ENCODE results near the gene PITX1.

The PITX1 gene

GRCh38 chr5:135048930-135049329 is 14.9 kb upstream of the PITX1 start:
- TF ChIP-seq, protein P1, sequence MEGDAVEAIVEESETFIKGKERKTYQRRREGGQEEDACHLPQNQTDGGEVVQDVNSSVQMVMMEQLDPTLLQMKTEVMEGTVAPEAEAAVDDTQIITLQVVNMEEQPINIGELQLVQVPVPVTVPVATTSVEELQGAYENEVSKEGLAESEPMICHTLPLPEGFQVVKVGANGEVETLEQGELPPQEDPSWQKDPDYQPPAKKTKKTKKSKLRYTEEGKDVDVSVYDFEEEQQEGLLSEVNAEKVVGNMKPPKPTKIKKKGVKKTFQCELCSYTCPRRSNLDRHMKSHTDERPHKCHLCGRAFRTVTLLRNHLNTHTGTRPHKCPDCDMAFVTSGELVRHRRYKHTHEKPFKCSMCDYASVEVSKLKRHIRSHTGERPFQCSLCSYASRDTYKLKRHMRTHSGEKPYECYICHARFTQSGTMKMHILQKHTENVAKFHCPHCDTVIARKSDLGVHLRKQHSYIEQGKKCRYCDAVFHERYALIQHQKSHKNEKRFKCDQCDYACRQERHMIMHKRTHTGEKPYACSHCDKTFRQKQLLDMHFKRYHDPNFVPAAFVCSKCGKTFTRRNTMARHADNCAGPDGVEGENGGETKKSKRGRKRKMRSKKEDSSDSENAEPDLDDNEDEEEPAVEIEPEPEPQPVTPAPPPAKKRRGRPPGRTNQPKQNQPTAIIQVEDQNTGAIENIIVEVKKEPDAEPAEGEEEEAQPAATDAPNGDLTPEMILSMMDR (IDR thresholded peaks at IDR 0.05; ENCODE audit: low read depth, low read length), result no peak
- no peak for DNase-seq (ENCODE audit: extremely low read depth, low read depth)

DNA sequence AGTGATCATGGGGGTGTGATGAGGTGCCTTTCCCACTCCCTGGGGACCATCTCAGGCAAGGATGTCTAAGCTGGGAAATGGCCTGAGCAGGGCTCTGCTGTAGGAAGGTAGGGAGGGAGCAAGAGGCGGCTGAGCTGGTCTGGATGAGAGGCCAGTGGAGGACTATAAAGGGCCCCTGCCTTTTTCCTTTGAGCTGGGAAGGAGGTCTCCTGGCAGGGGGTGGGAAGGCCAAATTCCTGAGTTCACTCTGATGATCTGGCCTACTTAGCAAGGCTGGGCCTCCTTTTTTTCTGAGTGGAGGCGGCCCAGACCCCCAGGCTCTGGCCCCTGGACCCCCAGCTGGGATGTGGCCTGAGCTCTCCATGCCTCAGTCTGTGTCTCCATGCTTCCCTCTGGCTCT is 14.3 kb upstream of the PITX1 start:
- no peak for DNase-seq (ENCODE audit: extremely low read depth, low read depth)
- TF ChIP-seq, protein P1 (IDR thresholded peaks at IDR 0.05; ENCODE audit: low read depth, low read length), result no peak

GRCh38 chr5:135047347-135047695 is 13.3 kb upstream of the PITX1 start:
- TF ChIP-seq, protein P1 (IDR thresholded peaks at IDR 0.05; ENCODE audit: low read depth, low read length), result no peak
- no peak for DNase-seq (ENCODE audit: extremely low read depth, low read depth)

- DNase-seq (ENCODE audit: extremely low read depth, low read depth), result no peak
- TF ChIP-seq, protein P1 (IDR thresholded peaks at IDR 0.05; ENCODE audit: low read depth, low read length), result no peak
Measured at GRCh38 chr5:135046661-135047346, 12.8 kb upstream of the PITX1 start.

DNA sequence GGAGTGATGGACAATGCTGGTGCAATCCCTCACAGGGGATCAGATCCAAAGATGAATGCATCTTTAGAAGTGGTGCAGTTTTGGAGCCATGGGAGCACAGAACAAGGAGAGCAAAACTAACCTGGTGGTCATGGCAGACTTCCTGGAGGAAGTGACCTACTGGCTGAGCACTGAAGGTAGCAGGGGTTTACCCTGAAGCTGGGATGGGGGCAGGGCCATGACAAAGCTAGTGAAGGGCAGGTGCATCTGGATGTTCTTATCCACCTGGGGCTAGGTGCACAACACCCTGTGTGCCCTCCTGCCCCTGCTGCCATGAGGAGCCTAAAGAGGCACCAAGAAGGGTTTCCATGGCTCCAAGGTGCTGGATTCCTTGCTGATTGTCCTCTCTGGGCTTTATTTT is 11.5 kb upstream of the PITX1 start:
- no peak for DNase-seq (ENCODE audit: extremely low read depth, low read depth)
- TF ChIP-seq, protein P1 (IDR thresholded peaks at IDR 0.05; ENCODE audit: low read depth, low read length), result no peak

- TF ChIP-seq, protein P1 (IDR thresholded peaks at IDR 0.05; ENCODE audit: low read depth, low read length), result no peak
- no peak for DNase-seq (ENCODE audit: extremely low read depth, low read depth)
Measured at GRCh38 chr5:135042595-135042994, 8.6 kb upstream of the PITX1 start.

- DNase-seq (ENCODE audit: extremely low read depth, low read depth), result no peak
- TF ChIP-seq, protein P1 (IDR thresholded peaks at IDR 0.05; ENCODE audit: low read depth, low read length), result no peak
Measured at GRCh38 chr5:135041726-135042125, 7.7 kb upstream of the PITX1 start.
